ENCODE results near the gene SLC35B2. TPM values are rescaled to one million over a fixed set of nuclear protein-coding genes. Genes with fewer than 3 reads are reported as not detected.

SLC35B2 gene
- total RNA-seq, 1 donor from 2014 or later, result 19.4 TPM

GRCh38 chr6:44219053-44219814 is 38.1 kb downstream of the SLC35B2 start:
- intact Hi-C loops (cut with DNase I), result no loop called here
- ATAC-seq (ENCODE audit: poor library complexity), result peak; percentile 67
- peak; percentile 92 for DNase-seq

- ATAC-seq (ENCODE audit: poor library complexity), result peak; percentile 34
- intact Hi-C loops (cut with DNase I), result no loop called here
- DNase-seq, result peak; percentile 86
Observed at GRCh38 chr6:44217332-44218143, 39.8 kb downstream of the SLC35B2 start.

- DNase-seq (peak; percentile 72), ATAC-seq (ENCODE audit: poor library complexity) (no peak)
- intact Hi-C loops (cut with DNase I), result no loop called here
Observed at GRCh38 chr6:44216677-44217331, 40.5 kb downstream of the SLC35B2 start, which contains the start of gene MYMX. Gene MYMX, plus strand, starts transcription at chr6:44216926. Its CDS starts 546 bp downstream, at chr6:44217472.

- ATAC-seq (ENCODE audit: poor library complexity) (no peak), DNase-seq (no peak)
- intact Hi-C loops (cut with DNase I), result no loop called here
Observed at GRCh38 chr6:44214307-44214706, 43.0 kb downstream of the SLC35B2 start.

- DNase-seq, result no peak
- intact Hi-C loops (cut with DNase I), result no loop called here
- no peak for ATAC-seq (ENCODE audit: poor library complexity)
Observed at GRCh38 chr6:44211284-44211683, 46.0 kb downstream of the SLC35B2 start.

GRCh38 chr6:44207966-44208365 is 49.4 kb downstream of the SLC35B2 start:
- no peak for DNase-seq
- no peak for ATAC-seq (ENCODE audit: poor library complexity)
- intact Hi-C loops (cut with DNase I), result no loop called here

Other genes starting within 250 kb of the SLC35B2 start
- gene MRPL14, start 130.1 kb downstream of the SLC35B2 start, total RNA-seq, result 41.0 TPM
- 46.3 TPM for gene TMEM63B, start 130.0 kb downstream of the SLC35B2 start, total RNA-seq
- gene CAPN11, start 98.7 kb downstream of the SLC35B2 start, total RNA-seq, result 0.43 TPM
- gene MYMX, start 40.6 kb downstream of the SLC35B2 start, total RNA-seq, result 0.56 TPM
- gene SLC29A1, start 33.9 kb downstream of the SLC35B2 start, total RNA-seq, result 181 TPM
- 853 TPM for gene HSP90AB1, start 10.4 kb downstream of the SLC35B2 start, total RNA-seq
- gene NFKBIE, start 8.0 kb upstream of the SLC35B2 start, total RNA-seq, result 3.7 TPM
- gene TMEM151B, start 12.9 kb upstream of the SLC35B2 start, total RNA-seq, result not detected
- gene AARS2, start 55.8 kb upstream of the SLC35B2 start, total RNA-seq, result 10.7 TPM
- not detected for gene SPATS1, start 85.1 kb upstream of the SLC35B2 start, total RNA-seq
- 16.5 TPM for gene CDC5L, start 130.2 kb upstream of the SLC35B2 start, total RNA-seq